Astrocyte of the spinal cord (primary cell): Measurements from ENCODE around the gene MCIDAS.

ENCODE experiments used
- DNase-seq: peaks from one replicate; pipeline ENCODE4 v3.0.0; 2011; ENCODE audit warnings: low read depth, low spot score
- H3K4me3 ChIP-seq: 2 replicates; pipeline ENCODE4 v1.5.1; 2011; ENCODE audit warnings: low read depth, mild to moderate bottlenecking, low read length, moderate library complexity
- CTCF ChIP-seq: IDR thresholded peaks from 2 replicates; pipeline ENCODE4 v1.5.1; 2012; ENCODE audit warnings: low read depth, mild to moderate bottlenecking, low read length, inconsistent platforms
- in situ Hi-C: cut with HindIII; loops from 2 replicates; pipeline ENCODE4 v1.10.0; 2017; ENCODE audit warnings: low sequenced_read_pairs

Gene MCIDAS

GRCh38 chr5:55175781-55176175 is 51.3 kb downstream of the MCIDAS start:
- TF ChIP-seq CTCF, result no peak
- DNase-seq, result no peak
- in situ Hi-C loops, result no loop called here
- H3K4me3 ChIP-seq, result peak overlapping the region; percentile 6

- H3K4me3 ChIP-seq, result peak overlapping the region; percentile 47
- no peak for DNase-seq
- in situ Hi-C loops, result no loop called here
- no peak for TF ChIP-seq CTCF
These were observed 53.4 kb downstream of the MCIDAS start for GRCh38 chr5:55173687-55174230.

- in situ Hi-C loops, result no loop called here
- peak within 1 kb of the TSS; percentile 47 for H3K4me3 ChIP-seq
- DNase-seq, result peak; percentile 64
- no peak for TF ChIP-seq CTCF
These were observed 54.0 kb downstream of the MCIDAS start, which contains the start of gene CDC20B for GRCh38 chr5:55172937-55173686. Gene CDC20B (minus strand): TSS chr5:55173177. CDS start chr5:55173000, 177 bp downstream.

GRCh38 chr5:55172051-55172899 is 54.8 kb downstream of the MCIDAS start:
- H3K4me3 ChIP-seq, result peak overlapping the region; percentile 46
- peak; percentile 81 for DNase-seq
- in situ Hi-C loops, result no loop called here
- peak; percentile 75 for TF ChIP-seq CTCF

- H3K4me3 ChIP-seq, result no peak overlapping the region
- in situ Hi-C loops, result no loop called here
- DNase-seq, result no peak
- TF ChIP-seq CTCF, result no peak
These were observed 55.6 kb downstream of the MCIDAS start for GRCh38 chr5:55171471-55171870.
